GM10847 (cell line): ENCODE results near the gene PAPPA.

Source experiments
- POLR2A ChIP-seq: IDR thresholded peaks from 2 replicates; pipeline ENCODE4 v1.6.1; 2011; ENCODE audit not compliant: insufficient read length; ENCODE audit errors: extremely low read depth

Gene PAPPA

DNA sequence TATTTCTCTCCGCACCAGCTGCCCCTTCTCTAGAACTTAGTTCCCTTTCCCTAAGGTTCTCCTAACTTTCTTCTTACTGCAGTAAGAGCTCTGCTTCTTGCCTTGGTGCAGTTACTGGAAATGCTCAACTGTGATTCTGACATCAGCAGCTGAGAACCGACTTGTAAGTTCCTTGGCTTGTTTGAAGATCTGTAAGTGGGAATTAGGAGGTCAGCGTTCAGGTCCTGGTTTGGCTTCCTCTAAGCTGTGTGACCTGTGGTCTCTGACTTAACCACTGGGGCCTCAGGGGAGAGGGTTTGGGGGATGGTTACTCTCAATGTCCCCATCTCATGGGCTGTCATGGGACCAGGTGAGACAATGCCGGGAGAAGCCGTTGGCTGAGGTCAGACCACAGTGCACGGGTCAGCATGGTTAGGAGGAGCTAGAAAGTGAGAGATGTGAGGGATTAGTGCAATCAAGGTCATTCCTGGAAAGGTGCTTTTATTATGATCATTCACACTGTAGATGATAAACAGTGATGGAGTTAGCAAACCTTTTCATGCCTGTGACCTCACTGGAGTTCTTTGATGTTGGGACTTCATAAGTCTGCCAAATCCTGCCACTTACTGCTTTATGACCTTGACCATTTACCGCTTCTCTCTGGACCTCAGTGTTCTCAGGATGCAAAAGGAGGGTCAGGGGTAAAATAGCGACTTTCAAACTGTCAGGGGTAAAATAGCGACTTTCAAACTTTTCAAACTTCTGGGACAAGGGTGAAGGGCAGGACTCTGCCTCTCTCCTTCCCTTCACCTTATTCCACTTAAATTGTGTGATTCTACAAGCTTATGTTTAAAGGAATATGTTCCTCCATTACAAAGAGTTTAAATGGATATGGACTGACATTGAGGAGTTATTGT is 7.3 kb downstream of the PAPPA start:
- TF ChIP-seq POLR2A, result no peak

DNA sequence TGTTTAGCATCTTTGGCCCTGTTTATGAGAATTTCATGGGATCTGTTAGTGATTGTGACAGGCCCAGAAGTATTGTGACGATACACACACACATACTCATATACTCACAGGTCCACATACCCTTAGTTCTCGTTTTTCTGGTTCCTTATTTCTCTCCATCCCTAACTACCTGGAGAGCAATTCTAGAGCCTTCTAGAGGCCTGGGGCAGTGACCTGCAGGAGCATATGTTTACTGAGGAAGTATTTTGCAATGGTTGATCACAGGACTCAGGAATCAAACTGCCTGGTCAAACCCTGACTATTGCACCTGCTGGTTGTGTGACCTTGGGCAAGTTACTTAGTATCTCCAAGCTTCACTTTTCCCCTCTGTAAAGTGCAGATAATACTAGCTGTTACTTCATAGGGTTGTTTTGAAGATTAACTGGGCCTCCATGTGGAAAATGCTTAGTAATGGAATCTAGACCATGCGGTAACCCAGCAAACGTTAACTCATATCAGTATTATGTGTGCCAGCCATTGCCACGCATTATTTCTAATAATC is 8.7 kb downstream of the PAPPA start:
- TF ChIP-seq POLR2A, result no peak

DNA sequence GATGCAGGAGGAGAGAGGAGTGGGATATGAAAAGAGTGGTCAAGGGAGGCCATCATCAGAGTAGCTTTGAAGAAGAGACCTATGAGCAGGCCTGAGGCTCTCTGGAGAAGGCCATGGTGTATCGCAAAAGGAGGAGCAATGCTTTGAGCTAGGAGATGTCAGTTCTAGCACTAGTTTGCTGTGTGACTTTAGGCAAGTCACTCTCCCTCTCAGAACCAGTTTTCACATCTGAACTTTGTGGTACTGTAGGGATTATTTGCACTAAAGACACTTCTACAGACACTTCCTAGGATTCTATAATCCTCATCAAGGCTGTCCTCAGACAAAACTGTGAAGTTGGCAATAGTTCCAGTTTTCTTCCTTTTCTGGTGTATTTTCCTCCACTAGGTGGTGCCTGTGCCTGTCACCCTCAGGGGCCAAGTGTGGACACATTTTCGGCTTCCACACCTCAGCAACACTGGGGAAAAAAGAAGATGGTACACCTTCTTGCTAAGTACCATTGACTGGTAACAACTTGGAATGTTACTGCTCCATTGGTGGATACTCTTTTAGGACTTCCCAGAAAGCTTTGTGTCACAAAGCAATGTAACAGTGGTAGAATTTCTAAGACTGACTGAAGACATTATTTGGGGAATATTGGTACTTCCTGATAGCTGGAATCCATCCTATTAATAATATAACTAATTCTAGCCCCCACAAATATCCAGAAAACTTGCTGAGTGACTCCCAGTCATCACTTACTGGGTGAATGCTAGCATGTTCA is 9.9 kb downstream of the PAPPA start:
- TF ChIP-seq POLR2A, result no peak

DNA sequence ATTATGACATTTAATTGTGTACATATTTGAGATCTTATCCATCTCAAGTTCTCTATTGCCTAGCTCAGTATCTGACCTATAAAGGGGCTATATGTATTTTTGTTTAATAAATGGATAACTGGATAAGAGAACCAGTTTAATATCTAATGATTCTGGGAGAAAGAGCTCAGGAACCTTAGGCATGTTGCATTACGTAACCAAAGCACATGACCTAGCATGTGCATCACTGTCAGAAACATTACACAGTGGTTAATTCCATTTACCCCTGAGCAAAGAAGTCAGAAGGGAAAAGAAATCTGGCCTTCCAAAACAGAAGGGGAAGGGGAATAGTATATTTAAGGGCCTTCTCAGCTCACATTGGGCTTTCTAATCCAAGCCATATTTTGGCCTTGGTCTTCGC is 12.3 kb downstream of the PAPPA start:
- TF ChIP-seq POLR2A, result no peak

- no peak for TF ChIP-seq POLR2A
Measured at GRCh38 chr9:116166713-116167112, 13.1 kb downstream of the PAPPA start.

- TF ChIP-seq POLR2A, result no peak
Measured at GRCh38 chr9:116168231-116168630, 14.6 kb downstream of the PAPPA start.

- TF ChIP-seq POLR2A, result no peak
Measured at GRCh38 chr9:116172216-116172615, 18.6 kb downstream of the PAPPA start.

DNA sequence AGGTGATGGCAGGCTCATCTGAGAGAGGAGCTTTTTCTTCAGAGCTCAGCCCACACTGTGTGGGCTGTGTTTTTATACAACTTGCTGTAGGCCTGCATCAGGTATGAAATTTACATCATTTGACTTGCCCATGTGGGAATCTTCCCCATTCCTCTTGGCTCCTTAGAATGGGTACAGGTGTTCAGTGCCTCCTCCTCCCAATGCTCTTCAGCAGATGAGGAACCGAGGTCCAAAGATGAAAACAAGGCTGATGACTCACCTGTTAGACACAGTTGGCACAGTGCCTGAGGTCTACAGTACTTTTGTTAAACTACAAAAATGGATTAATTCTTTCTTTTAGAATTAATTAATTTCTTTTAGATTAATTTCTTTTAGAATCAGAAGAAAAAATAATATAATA is 20.8 kb downstream of the PAPPA start:
- TF ChIP-seq POLR2A, result no peak

DNA sequence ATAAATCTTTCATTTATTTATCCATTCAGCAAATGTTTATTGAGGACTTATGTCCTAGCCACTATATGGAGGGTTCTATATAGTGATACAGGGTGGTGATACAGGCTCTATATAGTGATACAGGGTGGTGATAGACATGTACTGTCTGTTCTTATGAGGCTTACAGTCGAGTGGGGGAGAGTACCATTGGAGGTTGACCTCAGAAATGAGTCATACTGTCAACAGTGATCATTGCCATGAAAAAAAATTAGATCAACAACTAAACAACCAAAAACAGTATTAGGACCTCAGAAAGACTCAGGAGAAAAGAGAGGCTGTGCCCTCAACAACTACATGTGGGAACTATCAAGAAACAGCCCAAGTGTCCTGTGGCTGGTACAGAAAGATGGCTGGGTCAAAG is 22.0 kb downstream of the PAPPA start:
- TF ChIP-seq POLR2A, result no peak

DNA sequence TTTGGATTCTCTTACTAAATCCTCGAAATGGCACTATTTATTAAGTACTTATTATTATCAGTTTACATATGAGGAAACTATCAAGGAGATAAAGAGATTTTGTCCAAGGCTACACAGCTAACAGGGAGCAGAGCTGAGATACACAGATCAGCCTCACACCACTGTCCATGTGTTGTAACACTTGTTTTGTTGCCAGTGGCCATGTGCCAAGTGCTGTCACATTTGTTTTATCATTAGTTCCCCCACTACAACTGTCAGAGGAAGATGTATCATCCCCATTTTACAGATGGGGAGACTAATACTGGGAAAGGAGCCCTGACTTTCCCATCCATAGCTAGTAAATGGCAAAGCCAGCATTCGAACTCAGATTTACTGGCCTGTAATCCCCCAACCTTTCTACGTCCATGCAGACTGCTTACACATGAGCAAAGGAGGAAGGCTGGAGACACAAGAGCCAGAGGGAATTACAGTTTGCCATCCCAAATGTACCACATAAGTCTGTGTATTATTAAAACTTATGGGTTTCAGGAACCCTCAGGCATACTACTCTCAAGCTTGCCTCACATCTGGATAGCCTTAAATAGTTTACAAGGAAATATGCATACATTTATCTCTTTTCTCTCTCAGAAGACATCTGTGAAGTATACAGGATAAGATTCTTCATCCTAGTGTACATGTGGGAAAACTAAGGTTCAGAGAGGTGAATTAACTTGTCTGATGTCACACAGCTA is 25.1 kb downstream of the PAPPA start:
- TF ChIP-seq POLR2A, result no peak

DNA sequence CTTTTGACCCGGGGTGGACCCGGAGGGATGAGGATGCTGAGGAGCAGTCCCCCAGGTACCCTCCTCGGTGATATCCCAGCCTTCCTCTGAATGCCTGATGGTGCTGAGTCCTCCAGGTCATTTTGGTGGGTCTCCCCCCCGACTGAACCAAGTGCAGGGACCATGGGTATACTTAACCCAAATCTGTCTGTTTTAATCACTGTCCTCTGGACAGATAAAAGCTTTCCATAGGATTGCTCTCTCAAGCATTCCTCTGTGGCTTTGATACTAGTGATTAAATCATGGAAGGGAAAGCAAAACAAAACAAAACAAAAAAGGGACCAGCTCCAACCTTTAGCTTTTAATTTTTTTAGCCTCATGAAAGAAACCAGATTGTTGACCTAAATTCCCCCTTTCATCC is 26.0 kb downstream of the PAPPA start:
- no peak for TF ChIP-seq POLR2A

- no peak for TF ChIP-seq POLR2A
Measured at GRCh38 chr9:116181853-116182610, 28.4 kb downstream of the PAPPA start.

- TF ChIP-seq POLR2A, result no peak
Measured at GRCh38 chr9:116182876-116183275, 29.3 kb downstream of the PAPPA start.

- no peak for TF ChIP-seq POLR2A
Measured at GRCh38 chr9:116187570-116188170, 34.1 kb downstream of the PAPPA start.
